GM23338 (cell line): ENCODE measurements around the gene USP6NL.

ENCODE experiments used
- EZH2 ChIP-seq: fragments of 200-600 bp; sonication (generic); IDR thresholded peaks from one replicate; pipeline ENCODE4 v1.8.0; 2017; ENCODE audit warnings: antibody characterized with exemption, mild to moderate bottlenecking, low read depth; ENCODE audit not compliant: unreplicated experiment
- POLR2AphosphoS5 ChIP-seq: IDR thresholded peaks from 2 replicates; pipeline ENCODE4 v1.6.1; 2016; ENCODE audit warnings: antibody characterized with exemption, low read depth
- TF ChIP-seq, protein P1 (sequence below), 2 experiments: fragments of 200-600 bp in 1 of 2; sonication (generic) in 1 of 2; conservative IDR thresholded peaks; 2 replicates each; pipeline versions ENCODE4 v1.5.1 to v1.6.1; 2016 to 2017; ENCODE audit warnings: antibody characterized with exemption in 2 of 2, low read depth in 2 of 2, mild to moderate bottlenecking in 2 of 2, moderate library complexity in 1 of 2

DNA sequence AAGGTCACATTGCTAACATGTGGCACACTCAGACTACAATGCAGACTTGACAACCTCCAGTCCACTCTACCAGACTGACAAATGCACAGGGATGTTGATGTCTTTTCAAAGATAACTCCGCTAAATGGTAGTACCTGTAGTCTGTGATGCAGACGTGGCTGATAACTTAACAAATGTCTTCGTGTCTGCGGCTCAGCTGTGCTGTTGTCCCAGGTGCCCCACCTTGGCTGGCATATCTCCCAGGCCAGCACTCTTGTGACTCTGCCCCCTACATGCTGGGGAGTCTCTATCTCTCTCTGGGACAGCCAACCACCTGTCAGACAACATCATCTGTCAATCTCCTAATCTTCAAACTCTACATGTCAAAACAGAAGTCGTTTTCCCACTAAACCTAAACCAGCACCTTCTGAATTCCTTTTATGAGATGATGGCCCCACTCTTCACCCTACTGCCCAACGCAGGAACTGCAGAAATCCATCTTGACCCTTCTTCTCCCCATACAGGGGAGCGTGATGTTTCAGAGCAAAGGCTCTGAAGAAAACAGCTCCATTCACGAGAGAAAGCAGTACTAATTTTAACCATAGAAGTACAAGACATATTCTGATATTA lies 156.4 kb downstream of the USP6NL start:
- TF ChIP-seq, protein P1, sequence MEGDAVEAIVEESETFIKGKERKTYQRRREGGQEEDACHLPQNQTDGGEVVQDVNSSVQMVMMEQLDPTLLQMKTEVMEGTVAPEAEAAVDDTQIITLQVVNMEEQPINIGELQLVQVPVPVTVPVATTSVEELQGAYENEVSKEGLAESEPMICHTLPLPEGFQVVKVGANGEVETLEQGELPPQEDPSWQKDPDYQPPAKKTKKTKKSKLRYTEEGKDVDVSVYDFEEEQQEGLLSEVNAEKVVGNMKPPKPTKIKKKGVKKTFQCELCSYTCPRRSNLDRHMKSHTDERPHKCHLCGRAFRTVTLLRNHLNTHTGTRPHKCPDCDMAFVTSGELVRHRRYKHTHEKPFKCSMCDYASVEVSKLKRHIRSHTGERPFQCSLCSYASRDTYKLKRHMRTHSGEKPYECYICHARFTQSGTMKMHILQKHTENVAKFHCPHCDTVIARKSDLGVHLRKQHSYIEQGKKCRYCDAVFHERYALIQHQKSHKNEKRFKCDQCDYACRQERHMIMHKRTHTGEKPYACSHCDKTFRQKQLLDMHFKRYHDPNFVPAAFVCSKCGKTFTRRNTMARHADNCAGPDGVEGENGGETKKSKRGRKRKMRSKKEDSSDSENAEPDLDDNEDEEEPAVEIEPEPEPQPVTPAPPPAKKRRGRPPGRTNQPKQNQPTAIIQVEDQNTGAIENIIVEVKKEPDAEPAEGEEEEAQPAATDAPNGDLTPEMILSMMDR (conservative IDR thresholded peaks at IDR 0.05; ENCODE audit: low read depth in 2 of 2) = peak; percentile 52 to 68
- TF ChIP-seq EZH2 (no peak), POLR2AphosphoS5 (no peak)
